SIG-M5 treated with dmso at 0.1 percent for 504 hours (cell line): Measurements from ENCODE around the gene TSC22D3.

ENCODE experiments used
- DNase-seq: peaks from one replicate; lab custom pipeline; 2025; ENCODE audit not compliant: unreplicated experiment; lab: John Stamatoyannopoulos, UW

The TSC22D3 gene

DNA sequence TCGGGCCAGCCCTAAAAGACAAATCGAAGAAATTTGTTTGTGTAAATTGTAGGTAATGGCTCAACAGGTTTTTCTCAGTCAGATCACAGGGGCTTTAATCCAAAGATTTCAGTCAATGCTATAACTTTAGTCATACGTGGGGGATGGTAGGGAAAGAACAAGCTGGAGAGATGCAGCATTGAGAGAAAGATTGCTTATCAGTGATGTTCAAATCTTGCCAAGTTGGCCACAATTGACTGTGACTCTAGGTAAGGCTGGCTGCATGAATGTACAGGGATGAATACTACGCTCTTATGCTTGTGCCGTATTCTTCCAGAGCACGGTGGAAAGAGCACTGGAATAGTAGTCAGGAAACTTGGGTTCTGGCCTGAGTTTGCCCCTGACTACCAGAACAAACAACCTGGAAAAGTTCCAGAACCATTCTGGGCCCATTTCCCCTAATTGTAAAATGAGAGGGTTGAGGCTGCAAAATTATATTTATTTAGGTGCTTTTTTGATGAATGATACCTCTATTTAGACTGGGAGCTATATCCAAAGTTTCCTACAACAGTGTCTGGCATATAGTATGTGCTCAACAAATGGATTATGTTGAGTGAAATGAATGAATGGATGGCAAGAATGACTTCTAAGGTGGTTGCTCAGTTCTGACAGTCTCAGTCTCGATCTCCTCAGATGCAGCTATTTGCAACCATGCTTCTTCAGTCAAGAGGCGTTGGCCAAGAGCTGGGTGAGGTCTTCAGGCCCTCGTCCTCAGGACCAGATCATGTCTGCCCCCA lies 44.4 kb downstream of the TSC22D3 start:
- no peak for DNase-seq

GRCh38 chrX:107730298-107730655 lies 45.3 kb downstream of the TSC22D3 start:
- DNase-seq = no peak

GRCh38 chrX:107729558-107730297 lies 45.9 kb downstream of the TSC22D3 start:
- DNase-seq = no peak

DNA sequence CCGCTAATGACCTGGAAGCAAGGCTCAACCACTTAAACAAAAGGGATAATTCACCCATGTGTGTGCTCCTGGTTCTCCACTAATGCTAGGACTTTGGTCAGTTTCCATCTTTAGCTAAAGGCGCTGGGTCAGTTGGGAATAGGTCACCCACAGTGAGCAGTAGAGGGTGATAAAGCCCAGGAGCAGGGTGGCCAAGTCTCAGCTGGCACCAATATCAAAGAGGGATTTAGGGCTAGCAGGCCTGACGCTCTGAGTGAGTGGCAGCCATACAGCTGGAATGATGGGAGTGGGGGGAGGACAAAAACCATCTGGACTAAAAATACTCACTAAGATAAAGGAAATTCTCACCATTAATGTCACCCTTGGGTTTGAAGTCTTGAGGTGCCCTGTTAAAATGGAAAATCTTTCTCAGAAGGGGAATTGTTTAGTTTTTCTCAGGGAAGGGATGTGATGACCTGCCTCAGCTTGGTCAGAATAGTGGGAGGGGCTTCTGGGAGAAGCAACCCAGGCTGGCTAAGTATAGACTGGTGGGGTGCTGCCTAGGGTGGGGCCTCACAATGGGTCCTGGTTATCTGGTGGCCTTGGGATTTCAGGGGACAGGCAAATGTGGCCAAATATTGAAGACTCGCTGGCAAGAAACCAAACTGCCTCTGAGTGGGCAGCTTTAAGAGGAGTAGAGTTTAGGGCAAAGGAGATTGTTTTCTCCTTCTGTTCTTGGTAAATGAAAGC lies 47.1 kb downstream of the TSC22D3 start:
- DNase-seq = no peak

- no peak for DNase-seq
Measured at GRCh38 chrX:107726816-107727534, 48.6 kb downstream of the TSC22D3 start.

DNA sequence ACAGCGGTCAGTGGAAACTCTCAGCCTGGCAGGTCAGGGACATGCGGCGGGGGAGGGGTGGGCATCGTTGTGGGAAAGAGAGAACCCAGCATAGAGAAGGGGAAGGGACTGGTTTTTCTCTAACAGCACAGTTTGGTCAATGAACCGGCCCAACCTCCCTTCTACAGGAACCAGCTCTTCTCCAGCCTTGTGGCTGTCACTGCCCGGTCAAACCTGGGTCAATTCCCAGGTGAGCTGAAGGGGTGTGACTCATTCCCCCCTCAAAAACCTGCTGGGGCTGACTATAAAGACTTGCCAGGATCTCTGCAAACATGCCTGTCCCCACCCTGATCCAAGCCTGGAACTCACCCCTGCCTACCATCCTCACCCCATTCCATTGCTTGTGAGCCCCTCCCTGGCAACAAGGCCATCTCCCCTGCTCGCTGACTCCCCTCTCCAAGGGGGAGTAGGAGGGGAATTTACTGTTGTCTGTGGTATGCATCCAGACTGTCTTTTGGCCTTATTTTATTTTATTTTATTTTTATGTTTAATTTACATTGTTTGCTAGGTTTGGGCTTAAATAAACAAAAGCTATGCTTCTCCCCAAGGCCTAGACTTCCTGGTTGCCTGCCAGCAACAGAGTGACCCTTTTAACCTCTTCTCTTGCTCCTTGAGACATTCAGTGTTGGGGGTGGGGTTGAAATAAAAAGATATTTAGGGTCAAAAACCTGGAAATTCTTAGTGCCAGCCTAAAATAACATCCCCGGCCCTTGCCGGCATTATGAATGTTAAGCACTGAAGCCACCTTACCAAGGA lies 49.6 kb downstream of the TSC22D3 start:
- peak; percentile 55 for DNase-seq

DNA sequence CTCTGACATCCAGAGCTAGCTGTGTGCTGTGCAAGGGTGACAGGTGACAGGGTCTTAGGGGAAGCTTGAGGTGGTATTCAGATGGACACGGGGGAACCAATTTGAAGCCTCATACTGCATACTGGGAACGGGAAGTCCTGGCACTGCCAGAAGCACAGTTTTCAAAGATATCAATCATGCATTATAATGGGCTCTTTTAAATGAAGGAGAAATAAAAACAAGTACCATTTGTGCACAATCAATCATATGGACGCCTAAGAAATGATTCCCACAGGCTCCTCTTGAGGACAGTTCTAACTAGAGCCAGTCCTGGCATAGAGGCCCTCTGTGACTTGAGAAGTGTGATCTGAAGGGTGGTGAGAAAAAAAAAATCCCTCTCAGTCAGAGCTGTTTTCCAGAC lies 50.9 kb downstream of the TSC22D3 start:
- no peak for DNase-seq

DNA sequence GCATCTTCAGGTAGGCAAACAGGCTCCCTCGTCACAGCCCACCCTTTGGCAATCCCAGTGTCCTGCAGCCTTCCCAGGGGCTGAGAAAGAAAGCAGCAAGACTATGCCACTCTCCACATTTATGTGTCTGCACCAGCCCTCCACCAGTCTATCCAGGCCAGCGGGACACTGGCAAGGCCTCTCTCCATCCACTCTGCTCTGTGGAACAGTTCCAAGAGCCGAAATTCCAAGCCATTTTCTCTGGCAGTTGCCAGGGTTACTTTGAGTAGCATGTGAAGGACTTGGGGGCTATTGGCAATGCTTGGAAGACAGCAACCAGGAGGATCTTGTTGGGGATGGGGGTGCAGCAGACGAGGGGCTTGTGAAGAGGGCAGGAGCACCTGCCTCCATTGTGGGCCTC lies 52.1 kb downstream of the TSC22D3 start:
- DNase-seq = no peak

DNA sequence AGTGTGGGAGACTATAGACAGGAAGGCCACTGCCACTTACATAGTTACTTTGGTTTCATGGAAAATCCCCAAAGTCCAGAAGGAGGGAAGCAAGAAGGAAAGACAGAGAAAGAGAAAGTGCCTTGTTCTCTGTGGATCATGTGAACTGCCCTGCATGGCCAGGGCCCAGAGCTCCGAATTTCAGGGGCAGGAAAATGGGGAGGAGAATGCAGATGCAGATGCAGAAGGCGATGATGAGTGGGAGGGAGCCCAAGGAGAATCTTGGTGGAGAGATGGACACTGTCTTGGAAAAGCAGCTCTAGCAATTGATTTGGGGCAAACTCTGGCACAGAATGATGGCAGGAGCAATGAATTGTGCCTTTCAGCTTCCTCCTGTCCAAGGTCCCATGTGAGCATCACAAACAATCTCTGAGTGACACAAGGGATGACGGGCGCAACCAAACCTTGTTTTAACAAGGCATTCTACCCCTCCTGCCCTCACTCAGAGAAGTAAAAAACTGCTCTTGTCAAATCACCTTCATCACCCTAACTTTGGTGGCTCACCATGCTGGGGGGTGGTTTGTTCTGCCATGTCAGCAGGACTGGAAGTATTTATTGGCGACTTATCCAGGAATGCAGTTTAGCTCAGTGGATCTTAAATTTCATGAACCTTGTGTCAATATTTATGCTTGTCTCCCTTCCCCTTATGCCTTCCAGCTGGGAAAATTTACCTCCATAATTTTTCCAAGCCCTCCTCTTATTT lies 53.5 kb downstream of the TSC22D3 start:
- DNase-seq = no peak

GRCh38 chrX:107721318-107721717 lies 54.3 kb downstream of the TSC22D3 start:
- peak; percentile 42 for DNase-seq

GRCh38 chrX:107718156-107718621 lies 57.4 kb downstream of the TSC22D3 start:
- DNase-seq = peak; percentile 39

DNA sequence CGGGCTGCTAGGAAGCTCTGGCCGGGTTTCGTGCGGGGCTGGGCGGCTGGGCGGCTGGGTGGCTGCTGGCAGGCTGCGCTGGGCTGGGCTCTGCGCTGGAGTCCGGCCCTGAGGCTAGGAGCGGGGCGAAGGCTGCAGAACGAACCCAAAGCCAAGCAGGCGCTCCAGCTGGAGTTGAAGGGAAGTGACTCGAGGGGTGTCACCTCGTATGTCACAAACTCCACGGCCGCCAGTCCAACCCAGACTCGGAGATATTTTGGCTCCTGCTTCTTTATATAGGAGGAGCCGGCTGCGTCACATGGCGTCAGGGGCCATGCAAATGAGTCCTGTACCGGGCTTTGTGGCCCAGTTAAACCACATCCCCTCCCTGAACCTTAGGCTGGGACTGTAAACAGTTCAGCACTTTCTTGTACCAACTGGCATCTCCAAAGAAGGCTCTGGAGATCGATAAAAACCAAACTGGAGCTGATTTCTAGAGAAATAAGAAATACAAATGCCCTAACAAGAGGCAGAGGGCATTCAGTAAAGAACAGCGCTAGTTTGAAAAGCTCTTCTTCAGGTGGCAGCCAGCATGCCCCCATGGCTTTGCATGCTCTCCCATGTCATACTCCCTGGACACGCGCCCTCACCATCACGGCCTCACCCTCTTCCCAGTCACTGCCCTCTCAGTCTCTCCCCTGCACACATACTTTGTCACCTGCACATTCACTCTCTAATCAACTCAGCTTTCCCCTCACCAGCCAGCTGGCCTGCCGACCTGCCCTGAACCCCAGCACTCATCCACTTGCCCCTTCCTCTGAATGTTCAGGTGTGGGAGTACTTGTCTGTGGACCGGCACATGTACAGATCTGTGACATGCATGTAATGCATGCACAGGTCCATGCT lies 58.5 kb downstream of the TSC22D3 start:
- DNase-seq = peak; percentile 92

GRCh38 chrX:107716118-107716684 lies 59.4 kb downstream of the TSC22D3 start:
- no peak for DNase-seq

- no peak for DNase-seq
Measured at GRCh38 chrX:107715331-107716117, 60.1 kb downstream of the TSC22D3 start.

GRCh38 chrX:107714206-107714891 lies 61.2 kb downstream of the TSC22D3 start:
- no peak for DNase-seq

GRCh38 chrX:107713543-107714205 lies 61.9 kb downstream of the TSC22D3 start:
- no peak for DNase-seq

DNA sequence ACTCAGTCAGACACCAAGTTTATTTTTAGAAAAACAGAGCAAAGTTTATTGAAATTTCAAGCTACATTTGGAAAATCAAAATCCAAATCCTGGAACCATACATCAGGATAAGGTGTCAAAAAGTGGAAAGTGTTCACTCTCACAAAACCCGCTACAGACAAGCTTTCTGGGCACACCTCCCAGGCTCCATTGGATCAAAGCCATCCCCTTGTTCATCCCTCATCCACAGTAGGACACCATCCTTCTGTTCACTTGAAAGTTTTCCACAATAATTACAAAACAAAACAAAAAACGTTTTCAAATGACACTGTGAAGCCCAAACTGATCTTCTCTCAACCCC lies 62.4 kb downstream of the TSC22D3 start:
- DNase-seq = no peak
